Measurements from ENCODE around the gene SEPSECS.

GRCh38 chr4:25117716-25118472 is 42.4 kb downstream of the SEPSECS start:
- TF ChIP-seq REST (tag by site-specific recombination; IDR thresholded peaks at IDR 0.05): no peak
- TF ChIP-seq, protein P1, sequence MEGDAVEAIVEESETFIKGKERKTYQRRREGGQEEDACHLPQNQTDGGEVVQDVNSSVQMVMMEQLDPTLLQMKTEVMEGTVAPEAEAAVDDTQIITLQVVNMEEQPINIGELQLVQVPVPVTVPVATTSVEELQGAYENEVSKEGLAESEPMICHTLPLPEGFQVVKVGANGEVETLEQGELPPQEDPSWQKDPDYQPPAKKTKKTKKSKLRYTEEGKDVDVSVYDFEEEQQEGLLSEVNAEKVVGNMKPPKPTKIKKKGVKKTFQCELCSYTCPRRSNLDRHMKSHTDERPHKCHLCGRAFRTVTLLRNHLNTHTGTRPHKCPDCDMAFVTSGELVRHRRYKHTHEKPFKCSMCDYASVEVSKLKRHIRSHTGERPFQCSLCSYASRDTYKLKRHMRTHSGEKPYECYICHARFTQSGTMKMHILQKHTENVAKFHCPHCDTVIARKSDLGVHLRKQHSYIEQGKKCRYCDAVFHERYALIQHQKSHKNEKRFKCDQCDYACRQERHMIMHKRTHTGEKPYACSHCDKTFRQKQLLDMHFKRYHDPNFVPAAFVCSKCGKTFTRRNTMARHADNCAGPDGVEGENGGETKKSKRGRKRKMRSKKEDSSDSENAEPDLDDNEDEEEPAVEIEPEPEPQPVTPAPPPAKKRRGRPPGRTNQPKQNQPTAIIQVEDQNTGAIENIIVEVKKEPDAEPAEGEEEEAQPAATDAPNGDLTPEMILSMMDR (tag by site-specific recombination; IDR thresholded peaks at IDR 0.05): no peak
- no peak for TF ChIP-seq YY1 (tag by site-specific recombination; IDR thresholded peaks at IDR 0.05)
- TF ChIP-seq ZBTB21 (tag by site-specific recombination; IDR thresholded peaks at IDR 0.05): no peak
- no peak for TF ChIP-seq ZSCAN18 (tag by site-specific recombination; IDR thresholded peaks at IDR 0.05)
- no peak for TF ChIP-seq ZNF24 (tag by site-specific recombination; IDR thresholded peaks at IDR 0.05)
- TF ChIP-seq ZNF423 (tag by site-specific recombination; IDR thresholded peaks at IDR 0.05): no peak
- no peak for TF ChIP-seq ZNF549 (tag by site-specific recombination; IDR thresholded peaks at IDR 0.05)
- no peak for TF ChIP-seq ZBTB20 (tag by site-specific recombination; IDR thresholded peaks at IDR 0.05)
